ENCODE measurements around the gene PXN.

- no peak for TF ChIP-seq CTCF (IDR thresholded peaks at IDR 0.05)
- no peak for TF ChIP-seq POLR2A (IDR thresholded peaks at IDR 0.05)
Observed at GRCh38 chr12:120214626-120215356, 50.7 kb downstream of the PXN start.
